ENCODE data around the gene TIMM22. TPM values are rescaled to one million over a fixed set of nuclear protein-coding genes. Genes with fewer than 3 reads are reported as not detected.

Gene TIMM22
- total RNA-seq, 1 donor: 10.5 TPM

- Histone ChIP-seq H3K79me2 (ENCODE audit: insufficient read depth, low read length) (peaks cover 28% of the 10 kb centered on the region), H3K4me1 (ENCODE audit: insufficient read depth, low read length) (no peaks in the 10 kb centered on the region), H3K9me3 (ENCODE audit: low read depth, low read length) (no peaks in the 10 kb centered on the region), H3K27ac (ENCODE audit: low read depth, low read length) (no peak overlapping the region), H3K27me3 (ENCODE audit: insufficient read depth, low read length) (no peaks in the 10 kb centered on the region), H2AFZ (ENCODE audit: low read length) (no peak overlapping the region), H3K4me3 (ENCODE audit: insufficient read depth, low read length) (no peak overlapping the region), H4K20me1 (ENCODE audit: insufficient read depth, low read length) (peaks cover 58% of the 10 kb centered on the region), H3K36me3 (ENCODE audit: insufficient read depth, low read length) (no peaks in the 10 kb centered on the region), H3K4me2 (ENCODE audit: insufficient read depth, low read length) (no peak overlapping the region)
- TF ChIP-seq CTCF (IDR thresholded peaks at IDR 0.05; ENCODE audit: extremely low read depth, low read depth, low read length): no peak
- no peak for DNase-seq (ENCODE audit: insufficient read length, low spot score, missing footprints)
Measured at GRCh38 chr17:962670-963069, 34.3 kb upstream of the TIMM22 start.

GRCh38 chr17:964876-965275 lies 32.1 kb upstream of the TIMM22 start:
- no peaks in the 10 kb centered on the region for H3K9me3 ChIP-seq (ENCODE audit: low read depth, low read length)
- H3K4me3 ChIP-seq (ENCODE audit: insufficient read depth, low read length): no peak overlapping the region
- TF ChIP-seq CTCF (IDR thresholded peaks at IDR 0.05; ENCODE audit: extremely low read depth, low read depth, low read length): no peak
- no peaks in the 10 kb centered on the region for H3K4me1 ChIP-seq (ENCODE audit: insufficient read depth, low read length)
- H3K27ac ChIP-seq (ENCODE audit: low read depth, low read length): no peak overlapping the region
- H2AFZ ChIP-seq (ENCODE audit: low read length): no peak overlapping the region
- H3K79me2 ChIP-seq (ENCODE audit: insufficient read depth, low read length): peaks cover 43% of the 10 kb centered on the region
- no peaks in the 10 kb centered on the region for H3K36me3 ChIP-seq (ENCODE audit: insufficient read depth, low read length)
- H3K4me2 ChIP-seq (ENCODE audit: insufficient read depth, low read length): no peak overlapping the region
- no peak for DNase-seq (ENCODE audit: insufficient read length, low spot score, missing footprints)
- peaks cover 56% of the 10 kb centered on the region for H4K20me1 ChIP-seq (ENCODE audit: insufficient read depth, low read length)
- H3K27me3 ChIP-seq (ENCODE audit: insufficient read depth, low read length): no peaks in the 10 kb centered on the region

- Histone ChIP-seq H3K4me3 (ENCODE audit: insufficient read depth, low read length) (no peak overlapping the region), H4K20me1 (ENCODE audit: insufficient read depth, low read length) (peaks cover 60% of the 10 kb centered on the region), H3K36me3 (ENCODE audit: insufficient read depth, low read length) (peaks cover 2% of the 10 kb centered on the region), H3K27me3 (ENCODE audit: insufficient read depth, low read length) (no peaks in the 10 kb centered on the region), H3K9me3 (ENCODE audit: low read depth, low read length) (no peaks in the 10 kb centered on the region), H3K4me2 (ENCODE audit: insufficient read depth, low read length) (no peak overlapping the region), H3K4me1 (ENCODE audit: insufficient read depth, low read length) (no peaks in the 10 kb centered on the region), H3K27ac (ENCODE audit: low read depth, low read length) (no peak overlapping the region), H2AFZ (ENCODE audit: low read length) (no peak overlapping the region), H3K79me2 (ENCODE audit: insufficient read depth, low read length) (peaks cover 49% of the 10 kb centered on the region)
- DNase-seq (ENCODE audit: insufficient read length, low spot score, missing footprints): no peak
- no peak for TF ChIP-seq CTCF (IDR thresholded peaks at IDR 0.05; ENCODE audit: extremely low read depth, low read depth, low read length)
Measured at GRCh38 chr17:965311-965989, 31.5 kb upstream of the TIMM22 start.

GRCh38 chr17:967122-967521 lies 29.8 kb upstream of the TIMM22 start:
- Histone ChIP-seq H3K4me3 (ENCODE audit: insufficient read depth, low read length) (no peak overlapping the region), H3K4me2 (ENCODE audit: insufficient read depth, low read length) (no peak overlapping the region), H3K79me2 (ENCODE audit: insufficient read depth, low read length) (peaks cover 54% of the 10 kb centered on the region), H2AFZ (ENCODE audit: low read length) (no peak overlapping the region), H3K36me3 (ENCODE audit: insufficient read depth, low read length) (peaks cover 6% of the 10 kb centered on the region), H3K27me3 (ENCODE audit: insufficient read depth, low read length) (no peaks in the 10 kb centered on the region), H3K27ac (ENCODE audit: low read depth, low read length) (no peak overlapping the region), H3K9me3 (ENCODE audit: low read depth, low read length) (no peaks in the 10 kb centered on the region), H3K4me1 (ENCODE audit: insufficient read depth, low read length) (no peaks in the 10 kb centered on the region), H4K20me1 (ENCODE audit: insufficient read depth, low read length) (peaks cover 53% of the 10 kb centered on the region)
- TF ChIP-seq CTCF (IDR thresholded peaks at IDR 0.05; ENCODE audit: extremely low read depth, low read depth, low read length): no peak
- DNase-seq (ENCODE audit: insufficient read length, low spot score, missing footprints): no peak
